Activated naive CD8-positive, alpha-beta T cell treated with anti-CD3 and anti-CD28 coated beads for 36 hours (primary cell): ENCODE results near the gene CPNE1. TPM values are rescaled to one million over a fixed set of nuclear protein-coding genes. Genes with fewer than 3 reads are reported as not detected.
A peak's percentile ranks its signal among the peaks of the same experiment; 100 is the strongest.

Experiments
- DNase-seq: peaks from one replicate; pipeline ENCODE4 v3.0.0; 2021
- H3K27ac Mint-ChIP-seq: one replicate; pipeline ENCODE4 v1.8.0; 2022; ENCODE audit warnings: mild to moderate bottlenecking, moderate library complexity, mixed read lengths
- H3K27me3 Mint-ChIP-seq: one replicate; pipeline ENCODE4 v1.8.0; 2022; ENCODE audit warnings: mild to moderate bottlenecking, mixed read lengths
- H3K36me3 Mint-ChIP-seq: one replicate; pipeline ENCODE4 v1.8.0; 2021; ENCODE audit warnings: mild to moderate bottlenecking, mixed read lengths
- H3K4me1 Mint-ChIP-seq: one replicate; pipeline ENCODE4 v1.8.0; 2021; ENCODE audit warnings: mixed read lengths
- H3K4me3 Mint-ChIP-seq: one replicate; pipeline ENCODE4 v1.8.0; 2022; ENCODE audit warnings: mild to moderate bottlenecking, moderate library complexity, mixed read lengths
- H3K9me3 Mint-ChIP-seq: one replicate; pipeline ENCODE4 v1.8.0; 2022; ENCODE audit warnings: mixed read lengths
- total RNA-seq, 2 experiments: library from RNA; stranded (reverse); gene quantifications; one replicate each; pipeline ENCODE4 v1.2.3, GENCODE V29; 2021

CPNE1 gene
- total RNA-seq, 2 experiments from 2014 or later: 290 to 304 TPM

DNA sequence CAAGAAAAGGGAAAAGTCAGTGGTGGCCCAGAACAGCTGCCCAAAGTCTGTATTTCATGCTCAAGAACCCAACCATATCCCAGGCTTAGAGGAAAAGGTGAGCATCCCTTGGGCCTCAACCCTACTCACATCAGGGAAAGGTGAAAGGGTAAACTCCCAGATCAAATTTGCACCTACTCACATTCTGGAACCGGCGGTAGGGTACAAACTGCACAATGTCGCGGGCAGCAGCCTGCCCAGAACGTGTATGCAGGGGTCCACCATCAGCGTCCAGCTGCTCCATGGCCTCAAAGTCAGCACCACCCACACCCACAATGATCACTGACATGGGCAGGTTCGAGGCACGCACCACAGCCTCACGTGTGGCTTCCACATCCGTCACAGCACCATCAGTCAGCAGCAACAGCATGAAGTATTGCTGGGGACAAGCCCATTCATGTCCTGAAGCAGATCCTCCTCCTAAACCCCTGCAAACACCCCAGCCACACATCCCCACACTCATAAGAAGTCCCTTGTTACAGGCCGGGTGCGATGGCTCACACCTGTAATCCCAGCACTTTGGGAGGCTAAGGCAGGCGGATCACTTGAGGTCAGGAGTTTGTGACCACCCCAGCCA lies 38.2 kb downstream of the CPNE1 start:
- peaks cover 21% of the 10 kb centered on the region for H3K36me3 Mint-ChIP-seq
- H3K9me3 Mint-ChIP-seq: no peaks in the 10 kb centered on the region
- H3K4me1 Mint-ChIP-seq: peaks cover 1% of the 10 kb centered on the region
- no peak overlapping the region for H3K4me3 Mint-ChIP-seq
- no peak overlapping the region for H3K27ac Mint-ChIP-seq
- no peaks in the 10 kb centered on the region for H3K27me3 Mint-ChIP-seq
- no peak for DNase-seq

DNA sequence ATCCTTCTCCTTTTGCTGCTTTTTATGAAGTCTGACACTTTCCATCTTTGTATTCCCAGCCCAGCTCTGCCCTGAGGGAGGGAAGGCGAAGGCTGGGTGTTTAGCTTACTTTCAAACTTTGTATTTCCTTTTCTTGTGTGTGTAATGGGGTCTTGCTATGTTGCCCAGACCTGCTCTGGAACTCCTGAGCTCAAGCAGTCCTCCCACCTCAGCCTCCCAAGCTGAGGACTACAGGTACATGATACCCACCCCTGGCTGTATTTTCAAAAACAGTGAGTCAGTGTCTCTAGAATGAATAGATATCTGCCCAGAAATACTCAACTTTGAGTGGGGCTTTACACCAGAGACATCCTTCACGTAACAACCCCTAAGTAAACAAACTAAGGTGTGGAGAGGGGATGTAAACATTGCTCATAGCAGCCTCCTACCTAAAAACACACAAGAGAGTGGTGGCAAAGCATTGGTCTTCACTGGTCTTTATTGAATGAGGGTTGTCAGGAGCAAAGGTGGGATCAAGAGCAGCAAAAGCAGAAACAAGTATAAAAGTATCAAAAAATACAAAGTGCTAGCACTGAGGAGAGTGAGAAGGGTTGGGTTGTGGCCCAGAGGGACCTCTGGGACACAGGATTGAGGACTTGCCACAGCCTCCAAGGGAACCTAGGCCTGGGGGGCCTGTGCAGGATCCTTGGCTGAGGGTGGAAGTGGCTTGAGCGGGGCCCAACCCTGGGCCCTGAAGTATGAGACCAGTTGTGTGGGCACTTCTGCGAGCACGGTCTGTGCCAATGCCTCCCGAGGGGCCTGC lies 38.9 kb downstream of the CPNE1 start:
- peaks cover 5% of the 10 kb centered on the region for H3K4me1 Mint-ChIP-seq
- H3K27me3 Mint-ChIP-seq: no peaks in the 10 kb centered on the region
- no peak overlapping the region for H3K4me3 Mint-ChIP-seq
- no peaks in the 10 kb centered on the region for H3K9me3 Mint-ChIP-seq
- H3K36me3 Mint-ChIP-seq: peaks cover 22% of the 10 kb centered on the region
- no peak for DNase-seq
- no peak overlapping the region for H3K27ac Mint-ChIP-seq

GRCh38 chr20:35621560-35621946 lies 43.1 kb downstream of the CPNE1 start:
- Mint-ChIP-seq H3K27ac (peak overlapping the region; percentile 61), H3K27me3 (peaks cover 11% of the 10 kb centered on the region), H3K9me3 (no peaks in the 10 kb centered on the region), H3K4me3 (no peak overlapping the region), H3K36me3 (peaks cover 25% of the 10 kb centered on the region), H3K4me1 (peaks cover 38% of the 10 kb centered on the region)
- no peak for DNase-seq

DNA sequence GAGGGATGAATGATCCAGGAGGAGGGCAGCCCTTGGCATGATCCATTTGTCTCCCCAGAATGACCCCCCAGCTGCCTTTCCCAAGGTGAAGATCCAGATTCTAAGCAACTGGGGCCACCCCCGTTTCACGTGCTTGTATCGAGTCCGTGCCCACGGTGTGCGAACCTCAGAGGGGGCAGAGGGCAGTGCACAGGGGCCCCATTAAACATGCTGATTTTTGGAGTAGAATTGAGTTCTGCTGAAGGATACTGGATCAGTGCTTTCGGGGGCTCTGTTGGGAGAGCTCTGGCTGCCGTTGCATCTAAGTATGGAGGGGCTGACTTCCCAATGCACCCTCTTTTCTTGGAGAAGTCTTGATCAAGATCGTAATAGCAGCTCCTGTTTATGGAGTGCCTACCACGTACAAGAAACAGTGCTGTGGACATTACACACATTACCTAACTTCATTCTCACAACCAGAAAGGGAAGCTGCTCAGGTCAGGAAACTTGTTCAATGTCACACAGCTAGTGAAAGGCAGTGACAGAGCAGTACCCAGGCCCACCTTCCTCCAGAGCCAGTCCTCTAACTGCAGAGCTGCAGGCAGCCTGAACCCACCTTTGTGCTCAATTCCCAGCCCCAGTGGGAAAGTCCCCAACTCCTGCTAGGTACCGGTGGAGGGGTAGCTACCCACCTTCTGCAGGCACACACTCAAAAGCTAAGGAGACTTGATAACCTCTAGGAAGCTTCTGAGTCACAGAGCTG lies 43.7 kb downstream of the CPNE1 start:
- Mint-ChIP-seq H3K4me3 (no peak overlapping the region), H3K27ac (no peak overlapping the region), H3K27me3 (peaks cover 11% of the 10 kb centered on the region), H3K36me3 (peaks cover 22% of the 10 kb centered on the region), H3K9me3 (no peaks in the 10 kb centered on the region), H3K4me1 (peaks cover 38% of the 10 kb centered on the region)
- no peak for DNase-seq

- Mint-ChIP-seq H3K27ac (peak overlapping the region; percentile 84), H3K4me3 (peak overlapping the region; percentile 84), H3K9me3 (no peaks in the 10 kb centered on the region), H3K36me3 (peaks cover 11% of the 10 kb centered on the region), H3K27me3 (peaks cover 11% of the 10 kb centered on the region), H3K4me1 (peaks cover 45% of the 10 kb centered on the region)
- DNase-seq: peak; percentile 85
Measured at GRCh38 chr20:35619196-35620095, 45.3 kb downstream of the CPNE1 start.

DNA sequence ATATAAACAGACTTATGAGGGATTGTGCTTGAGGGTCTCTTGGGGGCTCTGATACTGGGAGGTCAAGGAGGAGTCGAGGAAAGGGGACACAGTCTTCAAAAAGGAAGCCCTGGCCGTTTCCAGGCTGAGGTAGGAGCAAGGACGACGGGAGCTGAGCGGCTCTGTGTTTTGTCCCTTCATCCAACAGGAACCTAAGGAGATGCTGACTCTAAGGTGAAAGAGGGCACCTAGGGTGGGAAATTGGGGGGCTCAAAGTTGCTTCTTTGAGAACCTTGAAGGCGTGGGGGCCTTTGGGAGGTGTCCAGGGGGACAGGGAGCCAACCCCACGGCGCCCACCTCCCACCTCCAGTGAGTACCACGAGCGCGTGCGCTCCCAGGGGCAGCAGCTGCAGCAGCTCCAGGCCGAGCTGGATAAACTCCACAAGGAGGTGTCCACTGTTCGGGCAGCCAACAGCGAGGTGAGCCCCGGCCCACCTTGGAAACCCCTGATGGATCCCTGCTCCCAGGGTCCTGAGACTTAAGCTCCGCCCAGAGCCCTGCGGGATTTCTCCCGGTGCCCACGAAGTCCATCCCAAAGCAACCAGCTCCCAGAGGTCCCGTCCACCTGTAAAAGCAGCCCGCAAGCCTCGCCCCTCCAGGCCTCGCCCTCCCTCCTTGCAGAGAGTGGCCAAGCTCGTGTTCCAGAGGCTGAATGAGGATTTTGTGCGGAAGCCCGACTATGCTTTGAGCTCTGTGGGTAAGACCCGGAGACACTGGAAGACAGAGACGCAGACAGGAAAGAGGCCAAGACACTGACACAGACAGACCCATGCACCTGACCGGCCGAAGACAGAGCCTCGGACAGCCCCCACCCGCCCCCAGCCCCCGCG lies 46.2 kb downstream of the CPNE1 start:
- Mint-ChIP-seq H3K27me3 (peaks cover 11% of the 10 kb centered on the region), H3K9me3 (no peaks in the 10 kb centered on the region), H3K27ac (peak overlapping the region; percentile 65), H3K36me3 (peaks cover 11% of the 10 kb centered on the region), H3K4me3 (peak overlapping the region; percentile 84), H3K4me1 (peaks cover 45% of the 10 kb centered on the region)
- peak; percentile 21 for DNase-seq

- DNase-seq: peak; percentile 64
- peak overlapping the region; percentile 84 for H3K4me3 Mint-ChIP-seq
- peaks cover 11% of the 10 kb centered on the region for H3K36me3 Mint-ChIP-seq
- peaks cover 45% of the 10 kb centered on the region for H3K4me1 Mint-ChIP-seq
- H3K27ac Mint-ChIP-seq: peak overlapping the region; percentile 63
- H3K9me3 Mint-ChIP-seq: no peaks in the 10 kb centered on the region
- H3K27me3 Mint-ChIP-seq: peaks cover 11% of the 10 kb centered on the region
Measured at GRCh38 chr20:35617397-35618262, 47.1 kb downstream of the CPNE1 start.

- peaks cover 11% of the 10 kb centered on the region for H3K36me3 Mint-ChIP-seq
- H3K4me3 Mint-ChIP-seq: peak overlapping the region; percentile 84
- peak overlapping the region; percentile 86 for H3K27ac Mint-ChIP-seq
- peaks cover 45% of the 10 kb centered on the region for H3K4me1 Mint-ChIP-seq
- H3K9me3 Mint-ChIP-seq: no peaks in the 10 kb centered on the region
- peak; percentile 65 for DNase-seq
- H3K27me3 Mint-ChIP-seq: peaks cover 11% of the 10 kb centered on the region
Measured at GRCh38 chr20:35616465-35617396, 48.0 kb downstream of the CPNE1 start.

DNA sequence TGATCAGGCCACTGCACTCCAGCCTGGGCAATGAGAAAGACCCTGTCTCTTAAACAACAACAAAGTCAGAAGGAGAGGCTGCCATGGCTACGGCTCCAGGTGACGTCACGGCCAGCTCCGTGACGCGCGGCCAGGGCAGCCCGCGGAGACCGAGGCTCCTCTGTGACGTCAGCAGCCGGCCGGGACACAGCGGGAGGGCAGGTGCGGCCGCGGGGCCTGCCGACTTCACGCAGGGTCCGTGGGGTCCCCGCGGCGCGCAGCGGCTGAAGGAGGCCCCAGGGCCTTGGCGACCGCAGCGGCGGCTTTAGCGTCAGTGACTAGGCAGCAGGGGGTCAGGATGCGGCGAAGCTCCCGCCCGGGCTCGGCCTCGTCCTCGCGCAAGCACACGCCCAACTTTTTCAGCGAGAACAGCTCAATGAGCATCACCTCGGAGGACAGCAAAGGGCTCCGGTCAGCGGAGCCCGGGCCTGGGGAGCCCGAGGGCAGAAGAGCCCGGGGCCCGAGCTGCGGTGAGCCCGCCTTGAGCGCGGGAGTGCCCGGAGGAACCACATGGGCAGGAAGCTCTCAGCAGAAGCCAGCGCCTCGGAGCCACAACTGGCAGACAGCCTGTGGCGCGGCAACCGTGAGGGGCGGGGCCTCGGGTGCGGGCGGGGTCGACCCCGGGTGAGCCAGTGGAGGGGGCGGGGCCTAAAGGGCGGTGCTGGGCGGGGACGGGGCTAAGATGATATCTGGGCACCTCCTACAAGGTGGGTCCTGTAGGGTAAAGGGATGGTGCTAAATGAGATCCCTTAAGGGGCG lies 48.8 kb downstream of the CPNE1 start, which contains the start of gene SPAG4:
Gene SPAG4 (plus strand): TSS at position 163 of the 798 bp plus-strand sequence. CDS start 175 bp downstream, at position 338.
- Mint-ChIP-seq H3K27ac (peak within 1 kb of the TSS; percentile 91), H3K4me1 (peaks cover 41% of the 10 kb centered on the region), H3K27me3 (peaks cover 11% of the 10 kb centered on the region), H3K9me3 (no peaks in the 10 kb centered on the region), H3K36me3 (peaks cover 8% of the 10 kb centered on the region), H3K4me3 (peak within 1 kb of the TSS; percentile 84)
- peak; percentile 99 for DNase-seq

DNA sequence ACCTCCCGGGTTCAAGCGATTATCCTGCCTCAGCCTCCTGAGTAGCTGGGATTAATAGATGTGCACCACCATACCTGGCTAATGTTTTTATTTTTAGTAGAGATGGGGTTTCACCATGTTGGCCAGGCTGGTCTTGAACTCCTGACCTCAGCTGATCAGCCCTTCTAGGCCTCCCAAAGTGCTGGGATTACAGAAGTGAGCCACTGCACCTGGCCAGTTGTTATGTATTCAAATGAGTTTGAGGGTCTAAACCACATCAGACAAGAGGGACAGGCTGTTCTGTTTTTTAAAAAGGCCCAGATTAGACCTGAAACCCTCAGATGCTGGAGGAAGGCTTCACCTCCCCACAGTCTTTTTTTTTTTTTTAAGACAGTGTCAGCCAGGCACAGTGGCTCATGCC lies 53.2 kb downstream of the CPNE1 start:
- Mint-ChIP-seq H3K4me3 (no peak overlapping the region), H3K4me1 (peaks cover 10% of the 10 kb centered on the region), H3K36me3 (no peaks in the 10 kb centered on the region), H3K27ac (no peak overlapping the region), H3K27me3 (no peaks in the 10 kb centered on the region), H3K9me3 (no peaks in the 10 kb centered on the region)
- no peak for DNase-seq

DNA sequence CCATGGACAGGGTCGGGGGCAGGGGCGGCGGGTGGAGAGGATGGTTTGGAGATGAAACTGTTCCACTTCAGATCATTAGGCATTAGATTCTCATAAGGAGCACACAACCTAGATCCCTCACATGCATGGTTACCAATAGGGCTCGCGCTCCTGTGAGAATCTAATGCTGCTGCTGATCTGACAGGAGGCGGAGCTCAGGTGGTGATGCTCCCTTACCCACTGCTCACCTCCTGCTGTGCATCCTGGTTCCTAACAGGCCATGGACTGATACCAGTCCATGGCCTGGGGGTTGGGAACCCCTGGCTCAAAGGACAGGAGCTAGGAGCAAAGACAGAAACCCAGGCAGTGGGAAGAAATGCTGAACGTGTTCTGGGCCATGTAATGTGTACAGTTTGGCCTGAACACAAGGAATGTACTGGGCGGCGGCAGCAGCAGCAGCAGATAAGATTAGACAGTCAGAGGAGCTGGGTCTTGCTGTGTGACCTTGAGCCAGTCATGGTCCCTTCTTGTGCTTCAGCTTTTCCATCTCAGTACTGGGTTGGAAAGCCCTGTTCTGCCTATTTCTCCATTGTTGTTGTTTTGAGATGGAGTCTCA lies 53.8 kb downstream of the CPNE1 start:
- Mint-ChIP-seq H3K27me3 (no peaks in the 10 kb centered on the region), H3K4me1 (peaks cover 10% of the 10 kb centered on the region), H3K36me3 (no peaks in the 10 kb centered on the region), H3K4me3 (no peak overlapping the region), H3K9me3 (no peaks in the 10 kb centered on the region), H3K27ac (no peak overlapping the region)
- DNase-seq: no peak
